Measurements from ENCODE around the gene UXT.

Gene UXT

GRCh38 chrX:47649781-47650163 lies 9.2 kb downstream of the UXT start:
- H3K4me3 ChIP-seq (replicated peaks; ENCODE audit: low read depth, low read length) = peak overlapping the region; percentile 66
- DNase-seq (ENCODE audit: low read depth) = no peak
- TF ChIP-seq CTCF (IDR thresholded peaks at IDR 0.05; ENCODE audit: low read length, missing control alignments) = no peak

- no peak for DNase-seq (ENCODE audit: low read depth)
- no peak for TF ChIP-seq CTCF (IDR thresholded peaks at IDR 0.05; ENCODE audit: low read length, missing control alignments)
- H3K4me3 ChIP-seq (replicated peaks; ENCODE audit: low read depth, low read length) = peak overlapping the region; percentile 66
Measured at GRCh38 chrX:47649271-47649670, 9.7 kb downstream of the UXT start.

GRCh38 chrX:47648376-47648775 lies 10.6 kb downstream of the UXT start:
- peak overlapping the region; percentile 66 for H3K4me3 ChIP-seq (replicated peaks; ENCODE audit: low read depth, low read length)
- DNase-seq (ENCODE audit: low read depth) = no peak
- no peak for TF ChIP-seq CTCF (IDR thresholded peaks at IDR 0.05; ENCODE audit: low read length, missing control alignments)

GRCh38 chrX:47646636-47647035 lies 12.3 kb downstream of the UXT start:
- no peak for DNase-seq (ENCODE audit: low read depth)
- TF ChIP-seq CTCF (IDR thresholded peaks at IDR 0.05; ENCODE audit: low read length, missing control alignments) = no peak
- no peak overlapping the region for H3K4me3 ChIP-seq (replicated peaks; ENCODE audit: low read depth, low read length)

- no peak for DNase-seq (ENCODE audit: low read depth)
Measured at GRCh38 chrX:47645530-47645929, 13.4 kb downstream of the UXT start.

GRCh38 chrX:47644557-47645091 lies 14.4 kb downstream of the UXT start:
- peak; percentile 63 for DNase-seq (ENCODE audit: low read depth)
- no peak overlapping the region for H3K4me3 ChIP-seq (replicated peaks; ENCODE audit: low read depth, low read length)
- peak; percentile 64 for TF ChIP-seq CTCF (IDR thresholded peaks at IDR 0.05; ENCODE audit: low read length, missing control alignments)

More at GRCh38 chrX:47645530-47645929, 13.4 kb downstream of the UXT start:
- H3K4me3 ChIP-seq (replicated peaks; ENCODE audit: low read depth, low read length) = no peak overlapping the region
- TF ChIP-seq CTCF (IDR thresholded peaks at IDR 0.05; ENCODE audit: low read length, missing control alignments) = no peak

- peak; percentile 56 for TF ChIP-seq CTCF (IDR thresholded peaks at IDR 0.05; ENCODE audit: low read length, missing control alignments)
- DNase-seq (ENCODE audit: low read depth) = peak; percentile 66
- no peak overlapping the region for H3K4me3 ChIP-seq (replicated peaks; ENCODE audit: low read depth, low read length)
Measured at GRCh38 chrX:47643926-47644325, 15.1 kb downstream of the UXT start.

All from fibroblast of pulmonary artery (primary cell).